NCI-H2196 treated with DMSO at 0.1 percent for 48 hours (cell line): ENCODE measurements around the gene HMGCLL1.

Source experiments
- DNase-seq: peaks from one replicate; lab custom pipeline; 2025; ENCODE audit not compliant: unreplicated experiment; lab: John Stamatoyannopoulos, UW

Gene HMGCLL1

GRCh38 chr6:55578537-55579363 is at the start of gene HMGCLL1:
HMGCLL1 (minus strand) TSS chr6:55579192; CDS start chr6:55579055, 137 bp downstream.
- DNase-seq, result no peak

- no peak for DNase-seq
These were observed 43.0 kb upstream of the HMGCLL1 start for GRCh38 chr6:55621993-55622392.

GRCh38 chr6:55621244-55621643 is 42.3 kb upstream of the HMGCLL1 start:
- DNase-seq, result no peak

- no peak for DNase-seq
These were observed 38.3 kb upstream of the HMGCLL1 start for GRCh38 chr6:55617272-55617671.

GRCh38 chr6:55604021-55604420 is 25.0 kb upstream of the HMGCLL1 start:
- DNase-seq, result no peak

- no peak for DNase-seq
These were observed 22.1 kb upstream of the HMGCLL1 start for GRCh38 chr6:55601120-55601519.

- DNase-seq, result no peak
These were observed 15.4 kb upstream of the HMGCLL1 start for GRCh38 chr6:55594442-55594841.

GRCh38 chr6:55584654-55585354 is 5.8 kb upstream of the HMGCLL1 start:
- no peak for DNase-seq

- DNase-seq, result no peak
These were observed 2.2 kb downstream of the HMGCLL1 start for GRCh38 chr6:55576811-55577210.

- DNase-seq, result no peak
These were observed 4.4 kb downstream of the HMGCLL1 start for GRCh38 chr6:55574556-55574955.

- no peak for DNase-seq
These were observed 9.4 kb downstream of the HMGCLL1 start for GRCh38 chr6:55569638-55570037.

GRCh38 chr6:55568808-55569439 is 10.1 kb downstream of the HMGCLL1 start:
- DNase-seq, result no peak

- no peak for DNase-seq
These were observed 11.4 kb downstream of the HMGCLL1 start for GRCh38 chr6:55567558-55567957.

- DNase-seq, result no peak
These were observed 12.8 kb downstream of the HMGCLL1 start for GRCh38 chr6:55566036-55566710.

GRCh38 chr6:55562318-55562717 is 16.7 kb downstream of the HMGCLL1 start:
- DNase-seq, result no peak

GRCh38 chr6:55560290-55560885 is 18.6 kb downstream of the HMGCLL1 start:
- no peak for DNase-seq

- DNase-seq, result no peak
These were observed 21.8 kb downstream of the HMGCLL1 start for GRCh38 chr6:55557146-55557545.

- no peak for DNase-seq
These were observed 33.2 kb downstream of the HMGCLL1 start for GRCh38 chr6:55545791-55546190.

GRCh38 chr6:55543633-55544309 is 35.2 kb downstream of the HMGCLL1 start:
- DNase-seq, result no peak

GRCh38 chr6:55541024-55541423 is 38.0 kb downstream of the HMGCLL1 start:
- no peak for DNase-seq
